Measurements from ENCODE around the gene DLG3.

Gene DLG3

DNA sequence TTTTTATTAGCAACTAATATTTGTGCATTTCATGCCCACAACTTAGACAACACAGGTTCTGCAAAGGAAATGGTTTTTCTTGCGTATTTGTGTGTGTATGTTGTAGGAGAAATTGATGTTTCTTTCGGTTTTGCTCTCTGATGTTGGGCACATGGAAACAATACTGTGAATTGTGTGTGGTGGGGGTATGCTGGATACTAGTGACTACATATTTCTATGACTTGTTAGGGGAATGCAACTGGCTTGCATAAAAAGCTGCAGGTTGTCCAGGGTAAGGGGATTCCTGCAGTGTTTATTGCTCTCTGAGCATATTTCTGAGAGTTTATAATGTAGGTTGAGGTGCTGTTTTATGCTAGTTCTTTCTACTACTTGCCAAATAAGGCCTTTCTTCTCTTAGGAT lies 11.6 kb downstream of the DLG3 start:
- peak overlapping the region; percentile 87 for H3K4me3 ChIP-seq (ENCODE audit: low read length)
- peaks cover 9% of the 10 kb centered on the region; the same call in 1 of the 2 replicates for H4K20me1 ChIP-seq (ENCODE audit: insufficient read depth, low read length)
- H3K4me1 ChIP-seq (ENCODE audit: low read length), result peaks cover 33% of the 10 kb centered on the region
- TF ChIP-seq, protein P1, sequence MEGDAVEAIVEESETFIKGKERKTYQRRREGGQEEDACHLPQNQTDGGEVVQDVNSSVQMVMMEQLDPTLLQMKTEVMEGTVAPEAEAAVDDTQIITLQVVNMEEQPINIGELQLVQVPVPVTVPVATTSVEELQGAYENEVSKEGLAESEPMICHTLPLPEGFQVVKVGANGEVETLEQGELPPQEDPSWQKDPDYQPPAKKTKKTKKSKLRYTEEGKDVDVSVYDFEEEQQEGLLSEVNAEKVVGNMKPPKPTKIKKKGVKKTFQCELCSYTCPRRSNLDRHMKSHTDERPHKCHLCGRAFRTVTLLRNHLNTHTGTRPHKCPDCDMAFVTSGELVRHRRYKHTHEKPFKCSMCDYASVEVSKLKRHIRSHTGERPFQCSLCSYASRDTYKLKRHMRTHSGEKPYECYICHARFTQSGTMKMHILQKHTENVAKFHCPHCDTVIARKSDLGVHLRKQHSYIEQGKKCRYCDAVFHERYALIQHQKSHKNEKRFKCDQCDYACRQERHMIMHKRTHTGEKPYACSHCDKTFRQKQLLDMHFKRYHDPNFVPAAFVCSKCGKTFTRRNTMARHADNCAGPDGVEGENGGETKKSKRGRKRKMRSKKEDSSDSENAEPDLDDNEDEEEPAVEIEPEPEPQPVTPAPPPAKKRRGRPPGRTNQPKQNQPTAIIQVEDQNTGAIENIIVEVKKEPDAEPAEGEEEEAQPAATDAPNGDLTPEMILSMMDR (IDR thresholded peaks at IDR 0.05; ENCODE audit: low read depth, low read length), result no peak
- no peak for TF ChIP-seq EZH2phosphoT487 (IDR thresholded peaks at IDR 0.05; ENCODE audit: low read depth)
- H3K79me2 ChIP-seq (ENCODE audit: low read length), result no peaks in the 10 kb centered on the region
- H2AFZ ChIP-seq (ENCODE audit: low read depth, low read length), result no peak overlapping the region
- H3K9me3 ChIP-seq (ENCODE audit: insufficient read depth, low read length), result no peaks in the 10 kb centered on the region
- H3K4me2 ChIP-seq (ENCODE audit: low read length), result peak overlapping the region; percentile 99
- peaks cover 5% of the 10 kb centered on the region for H3K36me3 ChIP-seq (replicated peaks; ENCODE audit: low read depth, low read length)
- H3K27ac ChIP-seq (ENCODE audit: low read length), result no peak overlapping the region
- H3K9ac ChIP-seq (ENCODE audit: low read length), result peak overlapping the region; percentile 94; the same call in 1 of the 2 replicates
- no peaks in the 10 kb centered on the region for H3K27me3 ChIP-seq (ENCODE audit: low read depth, low read length)

DNA sequence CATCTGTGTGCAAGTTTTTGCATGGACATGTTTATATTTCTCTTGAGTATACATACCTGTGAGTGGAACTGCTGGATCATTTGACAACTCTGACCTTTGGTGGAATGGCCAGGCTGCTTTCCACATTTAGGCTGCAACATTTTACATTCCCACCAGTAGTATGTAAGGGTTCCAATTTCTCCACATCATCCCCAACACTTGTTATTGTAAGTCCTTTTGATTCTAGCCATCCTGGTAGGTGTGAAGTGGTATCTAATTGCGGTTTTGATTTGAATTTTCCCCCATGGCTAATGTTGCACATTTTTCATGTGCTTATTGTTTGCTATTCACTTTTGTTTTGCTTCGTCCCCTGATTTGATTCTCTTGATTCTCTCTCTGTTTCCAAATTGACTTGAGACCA lies 16.4 kb downstream of the DLG3 start:
- peaks cover 9% of the 10 kb centered on the region; the same call in 1 of the 2 replicates for H4K20me1 ChIP-seq (ENCODE audit: insufficient read depth, low read length)
- H3K4me3 ChIP-seq (ENCODE audit: low read length), result no peak overlapping the region
- H3K4me2 ChIP-seq (ENCODE audit: low read length), result no peak overlapping the region
- no peak overlapping the region for H3K9ac ChIP-seq (ENCODE audit: low read length)
- TF ChIP-seq, protein P1 (IDR thresholded peaks at IDR 0.05; ENCODE audit: low read depth, low read length), result no peak
- TF ChIP-seq EZH2phosphoT487 (IDR thresholded peaks at IDR 0.05; ENCODE audit: low read depth), result no peak
- no peak overlapping the region for H3K27ac ChIP-seq (ENCODE audit: low read length)
- no peaks in the 10 kb centered on the region for H3K79me2 ChIP-seq (ENCODE audit: low read length)
- H3K36me3 ChIP-seq (replicated peaks; ENCODE audit: low read depth, low read length), result peaks cover 5% of the 10 kb centered on the region
- H3K9me3 ChIP-seq (ENCODE audit: insufficient read depth, low read length), result no peaks in the 10 kb centered on the region
- H3K27me3 ChIP-seq (ENCODE audit: low read depth, low read length), result no peaks in the 10 kb centered on the region
- H3K4me1 ChIP-seq (ENCODE audit: low read length), result peaks cover 10% of the 10 kb centered on the region
- no peak overlapping the region for H2AFZ ChIP-seq (ENCODE audit: low read depth, low read length)

DNA sequence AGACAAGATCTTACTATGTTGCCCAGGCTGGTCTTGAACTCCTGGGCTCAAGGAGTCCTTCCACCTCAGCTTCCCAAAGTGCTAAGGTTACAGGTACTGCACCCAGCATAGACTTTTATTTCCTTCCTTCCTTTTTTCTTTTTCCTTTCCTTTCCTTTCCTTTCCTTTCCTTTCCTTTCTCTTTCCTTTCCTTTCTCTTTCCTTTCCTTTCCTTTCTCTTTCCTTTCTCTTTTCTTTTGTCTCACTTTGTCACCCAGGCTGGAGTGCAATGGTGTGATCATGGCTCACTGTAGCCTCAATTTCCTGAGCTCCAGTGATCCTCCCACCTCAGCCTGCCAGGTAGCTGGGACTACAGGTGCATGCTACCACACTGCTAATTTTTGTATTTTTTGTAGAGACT lies 19.4 kb downstream of the DLG3 start:
- no peaks in the 10 kb centered on the region for H3K27me3 ChIP-seq (ENCODE audit: low read depth, low read length)
- no peak overlapping the region for H3K4me2 ChIP-seq (ENCODE audit: low read length)
- H3K27ac ChIP-seq (ENCODE audit: low read length), result no peak overlapping the region
- no peaks in the 10 kb centered on the region for H4K20me1 ChIP-seq (ENCODE audit: insufficient read depth, low read length)
- no peak overlapping the region for H2AFZ ChIP-seq (ENCODE audit: low read depth, low read length)
- no peaks in the 10 kb centered on the region for H3K4me1 ChIP-seq (ENCODE audit: low read length)
- H3K79me2 ChIP-seq (ENCODE audit: low read length), result no peaks in the 10 kb centered on the region
- TF ChIP-seq, protein P1 (IDR thresholded peaks at IDR 0.05; ENCODE audit: low read depth, low read length), result no peak
- no peak for TF ChIP-seq EZH2phosphoT487 (IDR thresholded peaks at IDR 0.05; ENCODE audit: low read depth)
- H3K9ac ChIP-seq (ENCODE audit: low read length), result no peak overlapping the region
- H3K9me3 ChIP-seq (ENCODE audit: insufficient read depth, low read length), result no peaks in the 10 kb centered on the region
- H3K36me3 ChIP-seq (replicated peaks; ENCODE audit: low read depth, low read length), result no peaks in the 10 kb centered on the region
- H3K4me3 ChIP-seq (ENCODE audit: low read length), result no peak overlapping the region

DNA sequence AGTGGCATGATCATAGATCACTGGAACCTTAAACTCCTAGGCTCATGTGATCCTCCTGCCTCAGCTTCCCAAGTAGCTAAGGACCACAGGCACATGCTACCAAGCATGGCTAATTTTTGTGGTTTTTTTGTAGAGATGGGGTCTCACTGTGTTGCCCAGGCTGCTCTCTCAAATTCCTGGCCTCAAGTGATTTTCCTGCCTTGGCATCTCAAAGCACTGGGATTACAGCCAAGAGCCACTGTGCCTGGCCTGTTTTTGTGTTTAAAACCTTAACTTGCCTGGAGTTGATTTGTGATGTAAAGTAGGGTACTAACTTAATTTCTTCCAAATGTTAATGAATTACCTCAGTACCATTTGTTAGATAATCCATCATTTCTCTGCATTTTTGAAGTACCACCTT lies 22.3 kb downstream of the DLG3 start:
- H2AFZ ChIP-seq (ENCODE audit: low read depth, low read length), result no peak overlapping the region
- H3K36me3 ChIP-seq (replicated peaks; ENCODE audit: low read depth, low read length), result no peaks in the 10 kb centered on the region
- no peaks in the 10 kb centered on the region for H4K20me1 ChIP-seq (ENCODE audit: insufficient read depth, low read length)
- no peak for TF ChIP-seq EZH2phosphoT487 (IDR thresholded peaks at IDR 0.05; ENCODE audit: low read depth)
- TF ChIP-seq, protein P1 (IDR thresholded peaks at IDR 0.05; ENCODE audit: low read depth, low read length), result no peak
- peaks cover 6% of the 10 kb centered on the region; the same call in 1 of the 2 replicates for H3K4me1 ChIP-seq (ENCODE audit: low read length)
- H3K79me2 ChIP-seq (ENCODE audit: low read length), result no peaks in the 10 kb centered on the region
- H3K27ac ChIP-seq (ENCODE audit: low read length), result no peak overlapping the region
- no peak overlapping the region for H3K4me2 ChIP-seq (ENCODE audit: low read length)
- H3K27me3 ChIP-seq (ENCODE audit: low read depth, low read length), result no peaks in the 10 kb centered on the region
- no peak overlapping the region for H3K4me3 ChIP-seq (ENCODE audit: low read length)
- no peaks in the 10 kb centered on the region for H3K9me3 ChIP-seq (ENCODE audit: insufficient read depth, low read length)
- no peak overlapping the region for H3K9ac ChIP-seq (ENCODE audit: low read length)

All from OCI-LY3 (cell line).